ENCODE measurements around the gene ABCD1. TPM values are rescaled to one million over a fixed set of nuclear protein-coding genes. Genes with fewer than 3 reads are reported as not detected.

ABCD1 gene
- polyA plus RNA-seq, 1 experiment, result 9.2 TPM

DNA sequence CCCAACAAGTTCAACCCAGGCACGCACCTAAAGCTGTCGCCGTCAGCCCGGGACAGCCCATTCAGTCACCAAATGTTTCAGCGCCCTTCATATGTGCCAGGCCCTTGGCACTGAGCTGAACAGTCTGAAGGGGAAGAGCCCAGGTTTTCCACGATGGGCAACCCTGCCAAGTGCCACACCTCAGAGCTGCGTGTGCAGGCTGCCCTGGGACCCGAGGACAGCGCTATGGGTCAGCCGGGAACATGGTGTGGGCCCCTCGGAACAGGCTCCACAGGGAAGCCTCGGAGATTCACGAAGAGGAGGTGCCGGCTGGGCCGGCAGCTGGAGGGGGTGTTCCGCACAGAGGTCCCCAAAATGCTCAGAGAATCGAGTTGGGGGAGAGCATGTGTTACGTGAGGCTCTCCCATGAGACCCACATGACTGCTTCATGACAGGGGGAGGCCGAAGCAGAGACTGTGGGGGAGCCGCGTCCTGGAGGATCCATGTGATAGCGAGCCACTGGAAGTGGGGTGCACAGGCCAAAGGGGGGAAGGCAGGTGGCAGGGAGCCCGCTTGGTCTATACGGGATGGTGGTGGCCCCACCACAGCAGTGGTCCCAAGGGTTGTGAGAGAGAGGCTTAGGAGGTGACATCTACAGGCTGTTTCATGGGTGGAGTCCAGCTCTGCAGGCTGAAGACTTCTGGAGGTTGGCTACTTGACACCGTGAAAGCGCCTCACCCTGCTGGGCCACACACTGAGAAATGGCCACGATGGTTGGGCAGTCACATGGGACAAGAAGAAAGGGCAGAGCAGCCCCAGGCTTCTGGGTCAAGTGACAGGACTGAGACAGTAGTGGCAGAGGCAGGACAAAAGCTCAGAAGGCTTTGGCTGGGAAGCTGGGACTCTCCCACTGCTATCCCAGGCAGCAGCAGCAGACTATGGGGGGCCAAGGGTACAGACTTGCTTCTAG lies 14.7 kb upstream of the ABCD1 start:
- H3K27me3 ChIP-seq (ENCODE audit: control insufficient read depth, insufficient read depth, low read length), result no peaks in the 10 kb centered on the region
- H3K36me3 ChIP-seq (ENCODE audit: control insufficient read depth, insufficient read depth, low read length), result peaks cover 8% of the 10 kb centered on the region
- CTCF ChIA-PET, result interaction anchor here (2.5 kb wide), 1 partner anchor 43 kb away, joined by 8 read pairs; no protein-coding TSS in a partner anchor
- TF ChIP-seq, protein P1, sequence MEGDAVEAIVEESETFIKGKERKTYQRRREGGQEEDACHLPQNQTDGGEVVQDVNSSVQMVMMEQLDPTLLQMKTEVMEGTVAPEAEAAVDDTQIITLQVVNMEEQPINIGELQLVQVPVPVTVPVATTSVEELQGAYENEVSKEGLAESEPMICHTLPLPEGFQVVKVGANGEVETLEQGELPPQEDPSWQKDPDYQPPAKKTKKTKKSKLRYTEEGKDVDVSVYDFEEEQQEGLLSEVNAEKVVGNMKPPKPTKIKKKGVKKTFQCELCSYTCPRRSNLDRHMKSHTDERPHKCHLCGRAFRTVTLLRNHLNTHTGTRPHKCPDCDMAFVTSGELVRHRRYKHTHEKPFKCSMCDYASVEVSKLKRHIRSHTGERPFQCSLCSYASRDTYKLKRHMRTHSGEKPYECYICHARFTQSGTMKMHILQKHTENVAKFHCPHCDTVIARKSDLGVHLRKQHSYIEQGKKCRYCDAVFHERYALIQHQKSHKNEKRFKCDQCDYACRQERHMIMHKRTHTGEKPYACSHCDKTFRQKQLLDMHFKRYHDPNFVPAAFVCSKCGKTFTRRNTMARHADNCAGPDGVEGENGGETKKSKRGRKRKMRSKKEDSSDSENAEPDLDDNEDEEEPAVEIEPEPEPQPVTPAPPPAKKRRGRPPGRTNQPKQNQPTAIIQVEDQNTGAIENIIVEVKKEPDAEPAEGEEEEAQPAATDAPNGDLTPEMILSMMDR (IDR thresholded peaks at IDR 0.05; ENCODE audit: insufficient read depth, low read depth, low read length), result no peak
- no peak overlapping the region for H3K4me3 ChIP-seq (ENCODE audit: low read depth, low read length)
- POLR2A ChIA-PET, result no interaction called here
- DNase-seq (ENCODE audit: low read depth), result no peak

DNA sequence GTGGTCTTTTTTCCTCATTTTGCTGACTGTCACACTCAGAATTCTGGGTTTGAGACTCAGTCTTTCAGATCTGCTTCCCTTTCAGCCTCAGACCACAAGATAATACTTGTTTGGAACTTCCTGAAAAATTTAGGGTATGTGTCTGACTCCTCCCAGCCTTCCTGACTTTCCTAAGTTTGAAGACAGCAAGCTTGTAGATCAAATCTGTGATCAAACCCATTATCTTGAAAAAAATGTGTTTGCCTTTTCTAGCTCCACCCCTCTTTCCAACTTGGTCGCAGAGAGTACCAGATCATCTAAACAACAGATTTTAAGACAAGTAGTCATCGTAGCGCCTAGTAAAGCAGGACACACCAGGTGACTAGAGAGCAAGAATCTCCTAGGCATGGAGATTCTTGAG lies 10.4 kb upstream of the ABCD1 start:
- ChIA-PET CTCF (interaction anchor here (0.9 kb wide), 1 partner anchor 28 kb away, joined by 4 read pairs; no protein-coding TSS in a partner anchor), POLR2A (no interaction called here)
- H3K36me3 ChIP-seq (ENCODE audit: control insufficient read depth, insufficient read depth, low read length), result peaks cover 13% of the 10 kb centered on the region
- H3K27me3 ChIP-seq (ENCODE audit: control insufficient read depth, insufficient read depth, low read length), result no peaks in the 10 kb centered on the region
- TF ChIP-seq, protein P1 (IDR thresholded peaks at IDR 0.05; ENCODE audit: insufficient read depth, low read depth, low read length), result no peak
- no peak for DNase-seq (ENCODE audit: low read depth)
- no peak overlapping the region for H3K4me3 ChIP-seq (ENCODE audit: low read depth, low read length)

DNA sequence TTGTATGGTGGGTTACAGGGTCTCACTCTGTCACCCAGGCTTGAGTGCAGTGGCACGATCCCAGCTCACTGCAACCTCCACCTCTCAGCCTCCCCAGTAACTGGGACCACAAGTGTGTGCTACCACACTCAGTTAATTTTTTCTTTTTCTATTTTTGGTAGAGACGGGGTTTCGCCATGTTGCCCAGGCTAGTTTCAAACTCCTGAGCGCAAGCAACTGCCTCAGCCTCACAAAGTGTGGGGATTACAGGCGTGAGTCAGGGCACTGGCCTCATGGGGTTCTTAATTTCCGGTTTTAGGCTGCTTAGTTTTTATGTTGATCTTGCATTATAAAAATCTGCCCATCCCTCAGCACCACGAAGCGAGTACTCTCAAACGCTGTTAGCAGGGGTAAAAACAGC lies 7.2 kb upstream of the ABCD1 start:
- CTCF ChIA-PET, result interaction anchor here (1.3 kb wide), 1 partner anchor 30 kb away, joined by 3 read pairs; the partner anchor contains the start of gene SLC6A8

DNA sequence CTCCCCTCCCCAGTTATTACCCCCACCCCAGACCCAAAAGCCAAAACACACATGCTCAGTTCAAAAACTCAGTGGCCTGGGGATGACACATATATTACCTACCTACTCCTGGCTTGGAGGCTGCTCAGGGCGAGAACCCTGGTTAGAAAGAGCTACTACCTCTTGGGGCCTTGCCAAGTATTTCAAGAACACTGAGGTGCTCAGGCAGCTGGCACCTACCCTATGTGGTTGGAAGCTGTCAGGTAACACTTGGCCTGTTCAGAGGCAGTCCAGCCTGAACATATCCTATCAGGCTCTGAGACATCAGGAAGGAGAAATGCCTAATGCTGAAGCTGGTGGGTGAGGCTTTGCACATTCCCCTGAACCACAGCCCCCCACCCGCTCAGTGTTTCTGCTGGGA lies 5.4 kb upstream of the ABCD1 start:
- peaks cover 20% of the 10 kb centered on the region for H3K36me3 ChIP-seq (ENCODE audit: control insufficient read depth, insufficient read depth, low read length)
- ChIA-PET CTCF (interaction anchor here (0.9 kb wide), 1 partner anchor 52 kb away, joined by 3 read pairs; no protein-coding TSS in a partner anchor), POLR2A (no interaction called here)
- no peak for DNase-seq (ENCODE audit: low read depth)
- TF ChIP-seq, protein P1 (IDR thresholded peaks at IDR 0.05; ENCODE audit: insufficient read depth, low read depth, low read length), result no peak
- H3K4me3 ChIP-seq (ENCODE audit: low read depth, low read length), result no peak overlapping the region
- no peaks in the 10 kb centered on the region for H3K27me3 ChIP-seq (ENCODE audit: control insufficient read depth, insufficient read depth, low read length)

More for the DNA sequence above, 7.2 kb upstream of the ABCD1 start:
- TF ChIP-seq, protein P1 (IDR thresholded peaks at IDR 0.05; ENCODE audit: insufficient read depth, low read depth, low read length), result no peak
- no peak for DNase-seq (ENCODE audit: low read depth)
- Histone ChIP-seq H3K27me3 (ENCODE audit: control insufficient read depth, insufficient read depth, low read length) (no peaks in the 10 kb centered on the region), H3K4me3 (ENCODE audit: low read depth, low read length) (no peak overlapping the region), H3K36me3 (ENCODE audit: control insufficient read depth, insufficient read depth, low read length) (peaks cover 22% of the 10 kb centered on the region)
- POLR2A ChIA-PET, result no interaction called here

DNA sequence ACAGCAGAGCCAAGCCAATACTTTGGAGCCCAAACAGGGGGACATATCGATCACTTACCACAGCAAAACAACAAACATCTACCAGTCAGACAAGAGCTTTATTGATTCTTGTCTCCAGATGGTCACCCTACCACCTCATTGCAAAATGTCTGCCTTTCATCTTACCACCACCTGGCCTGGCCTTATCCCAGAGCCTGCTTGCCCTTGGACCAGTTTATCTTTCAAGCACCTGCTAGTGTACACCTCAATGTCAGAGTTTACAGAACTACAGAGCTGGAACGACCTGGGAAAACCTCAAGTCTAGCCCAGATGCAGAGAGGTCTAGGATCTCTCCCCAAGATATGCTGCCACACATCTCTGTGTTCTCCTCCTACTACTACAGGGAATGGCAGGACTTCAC lies 5.0 kb upstream of the ABCD1 start:
- H3K36me3 ChIP-seq (ENCODE audit: control insufficient read depth, insufficient read depth, low read length), result peaks cover 18% of the 10 kb centered on the region

More for the DNA sequence above, 5.0 kb upstream of the ABCD1 start:
- DNase-seq (ENCODE audit: low read depth), result no peak
- TF ChIP-seq, protein P1 (IDR thresholded peaks at IDR 0.05; ENCODE audit: insufficient read depth, low read depth, low read length), result no peak
- H3K27me3 ChIP-seq (ENCODE audit: control insufficient read depth, insufficient read depth, low read length), result no peaks in the 10 kb centered on the region
- no peak overlapping the region for H3K4me3 ChIP-seq (ENCODE audit: low read depth, low read length)
- POLR2A ChIA-PET, result no interaction called here
- CTCF ChIA-PET, result interaction anchor here (0.9 kb wide), 1 partner anchor 52 kb away, joined by 3 read pairs; no protein-coding TSS in a partner anchor
